NCI-H1048 (cell line): ENCODE data around the gene MACF1.

Source experiments
- DNase-seq: peaks from one replicate; lab custom pipeline; 2025; lab: John Stamatoyannopoulos, UW

MACF1 gene

GRCh38 chr1:39310691-39311090 lies 106.2 kb downstream of the MACF1 start:
- DNase-seq: no peak

GRCh38 chr1:39317111-39317510 lies 112.6 kb downstream of the MACF1 start:
- DNase-seq: no peak

GRCh38 chr1:39317910-39318633 lies 113.6 kb downstream of the MACF1 start:
- no peak for DNase-seq

- no peak for DNase-seq
Measured at GRCh38 chr1:39321979-39322378, 117.5 kb downstream of the MACF1 start.

- no peak for DNase-seq
Measured at GRCh38 chr1:39322431-39322830, 117.9 kb downstream of the MACF1 start.

- DNase-seq: no peak
Measured at GRCh38 chr1:39324888-39325287, 120.4 kb downstream of the MACF1 start.

- DNase-seq: no peak
Measured at GRCh38 chr1:39326836-39327235, 122.3 kb downstream of the MACF1 start.

GRCh38 chr1:39328095-39328494 lies 123.6 kb downstream of the MACF1 start:
- no peak for DNase-seq

GRCh38 chr1:39328586-39329121 lies 124.2 kb downstream of the MACF1 start:
- no peak for DNase-seq

- no peak for DNase-seq
Measured at GRCh38 chr1:39331647-39332046, 127.2 kb downstream of the MACF1 start.

GRCh38 chr1:39332291-39332690 lies 127.8 kb downstream of the MACF1 start:
- DNase-seq: no peak

- DNase-seq: no peak
Measured at GRCh38 chr1:39332828-39333227, 128.3 kb downstream of the MACF1 start.

GRCh38 chr1:39333296-39333695 lies 128.8 kb downstream of the MACF1 start:
- no peak for DNase-seq

- no peak for DNase-seq
Measured at GRCh38 chr1:39335216-39335615, 130.7 kb downstream of the MACF1 start.

- DNase-seq: no peak
Measured at GRCh38 chr1:39337067-39337466, 132.6 kb downstream of the MACF1 start.

- DNase-seq: no peak
Measured at GRCh38 chr1:39342776-39343175, 138.3 kb downstream of the MACF1 start.

- DNase-seq: no peak
Measured at GRCh38 chr1:39344394-39345154, 140.1 kb downstream of the MACF1 start.

- DNase-seq: no peak
Measured at GRCh38 chr1:39346872-39347271, 142.4 kb downstream of the MACF1 start.

- no peak for DNase-seq
Measured at GRCh38 chr1:39348278-39348677, 143.8 kb downstream of the MACF1 start.

- no peak for DNase-seq
Measured at GRCh38 chr1:39352881-39353280, 148.4 kb downstream of the MACF1 start.

GRCh38 chr1:39354572-39354971 lies 150.1 kb downstream of the MACF1 start:
- no peak for DNase-seq

GRCh38 chr1:39358491-39358890 lies 154.0 kb downstream of the MACF1 start:
- no peak for DNase-seq

GRCh38 chr1:39359028-39359570 lies 154.6 kb downstream of the MACF1 start:
- DNase-seq: no peak
